ENCODE measurements around the gene ARL15.
A peak's percentile ranks its signal among the peaks of the same experiment; 100 is the strongest.

ARL15 gene

GRCh38 chr5:53971131-53971530 lies 339.2 kb downstream of the ARL15 start:
- DNase-seq, result no peak

DNA sequence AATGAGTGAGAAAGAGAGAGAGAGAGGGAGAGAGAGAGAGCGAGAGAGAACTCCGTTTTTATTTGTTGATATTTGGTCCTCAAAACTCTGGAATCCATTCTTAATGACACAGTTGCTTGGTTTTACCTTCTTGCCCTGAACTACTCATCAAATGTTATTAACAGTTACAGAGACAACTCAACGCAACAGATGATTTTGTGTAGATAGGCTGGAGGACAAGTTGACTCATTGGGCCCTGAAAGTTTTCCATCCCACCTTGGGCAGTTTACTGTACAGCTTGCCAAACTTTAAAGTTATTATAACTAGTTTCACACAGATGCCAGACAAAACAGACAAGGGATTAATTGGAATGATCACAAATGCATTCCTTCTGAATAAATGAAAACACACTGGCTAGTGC lies 339.9 kb downstream of the ARL15 start:
- DNase-seq, result no peak

DNA sequence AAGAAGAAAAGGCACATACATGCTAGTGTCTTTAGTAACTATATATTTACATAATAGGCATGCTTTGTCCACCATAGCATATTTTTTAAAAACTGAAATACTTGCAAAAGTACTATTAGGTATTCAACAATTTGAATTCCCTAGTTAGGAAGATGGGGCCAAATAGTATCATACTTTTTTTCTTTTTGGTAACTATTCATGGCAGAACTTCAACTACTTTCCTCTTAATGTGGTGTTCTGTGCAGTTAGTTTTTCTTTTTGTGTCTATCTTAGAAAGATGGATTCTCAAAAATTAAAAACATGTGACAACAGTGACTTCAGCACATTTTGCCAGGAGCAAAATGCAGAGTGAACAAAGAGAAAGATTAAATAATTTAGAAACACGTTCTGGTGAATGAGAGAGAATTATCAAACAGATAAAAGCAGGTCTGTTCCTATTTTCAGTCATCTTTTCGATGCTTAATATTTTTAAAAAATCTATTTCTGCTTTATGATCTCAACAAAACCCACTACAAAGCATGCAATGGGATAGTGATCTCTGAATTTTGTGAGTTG lies 341.1 kb downstream of the ARL15 start:
- no peak for DNase-seq

- DNase-seq, result peak; percentile 5
Observed at GRCh38 chr5:53965459-53965858, 344.9 kb downstream of the ARL15 start.

GRCh38 chr5:53963958-53964357 lies 346.4 kb downstream of the ARL15 start:
- no peak for DNase-seq

DNA sequence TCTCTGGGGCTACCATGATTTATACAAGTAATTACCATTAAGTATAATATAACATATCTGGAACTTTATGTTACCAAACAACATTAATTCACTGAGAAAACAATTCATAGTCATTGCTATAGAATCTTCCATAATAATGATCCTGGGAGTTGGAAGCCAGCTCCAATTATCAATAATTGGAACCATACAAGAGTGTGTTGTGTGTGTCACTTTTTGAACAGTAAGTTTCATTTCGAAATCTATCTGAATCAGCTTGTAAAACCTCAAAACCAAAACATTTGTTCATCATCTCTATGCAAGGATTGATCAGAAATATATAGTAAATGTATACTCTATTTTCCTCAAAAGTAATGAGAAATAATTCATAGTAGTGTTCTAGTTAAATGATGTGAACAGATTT lies 348.1 kb downstream of the ARL15 start:
- DNase-seq, result no peak

- DNase-seq, result no peak
Observed at GRCh38 chr5:53956632-53957031, 353.7 kb downstream of the ARL15 start.

- no peak for DNase-seq
Observed at GRCh38 chr5:53956196-53956595, 354.2 kb downstream of the ARL15 start.

GRCh38 chr5:53950621-53951020 lies 359.8 kb downstream of the ARL15 start:
- DNase-seq, result no peak

- DNase-seq, result no peak
Observed at GRCh38 chr5:53948598-53948997, 361.8 kb downstream of the ARL15 start.

DNA sequence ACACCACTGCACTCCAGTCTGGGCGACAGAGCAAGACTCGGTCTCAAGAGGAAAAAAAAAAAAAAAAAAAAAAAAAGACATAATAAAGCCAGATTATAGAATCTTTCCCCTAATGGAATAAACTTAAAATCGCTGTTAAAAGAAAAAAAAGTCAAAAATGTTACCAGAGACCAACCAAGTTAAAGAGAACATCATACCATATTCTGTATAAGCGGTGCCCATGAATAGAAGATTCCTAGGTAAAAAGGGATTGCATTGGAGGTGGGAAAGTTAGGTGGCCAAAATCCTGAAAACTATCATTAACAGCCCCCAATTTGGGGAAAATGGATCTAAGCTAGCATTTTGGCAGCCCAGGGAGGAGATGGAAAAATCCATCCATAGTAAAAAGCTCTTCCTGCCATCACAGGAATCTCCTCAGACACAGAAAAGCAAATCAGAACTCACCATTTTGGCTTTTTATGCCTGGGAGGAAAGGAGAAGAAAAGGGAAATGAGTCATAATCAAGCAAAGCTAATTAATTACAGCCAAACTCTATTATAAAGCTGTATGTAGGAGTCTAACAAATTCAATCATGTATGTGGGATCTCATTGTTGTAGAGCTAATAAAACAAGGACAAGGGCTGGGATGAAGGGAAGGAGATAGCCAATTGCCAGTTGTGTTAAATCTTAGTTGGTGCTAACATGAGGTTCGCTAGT lies 363.8 kb downstream of the ARL15 start:
- DNase-seq, result no peak

DNA sequence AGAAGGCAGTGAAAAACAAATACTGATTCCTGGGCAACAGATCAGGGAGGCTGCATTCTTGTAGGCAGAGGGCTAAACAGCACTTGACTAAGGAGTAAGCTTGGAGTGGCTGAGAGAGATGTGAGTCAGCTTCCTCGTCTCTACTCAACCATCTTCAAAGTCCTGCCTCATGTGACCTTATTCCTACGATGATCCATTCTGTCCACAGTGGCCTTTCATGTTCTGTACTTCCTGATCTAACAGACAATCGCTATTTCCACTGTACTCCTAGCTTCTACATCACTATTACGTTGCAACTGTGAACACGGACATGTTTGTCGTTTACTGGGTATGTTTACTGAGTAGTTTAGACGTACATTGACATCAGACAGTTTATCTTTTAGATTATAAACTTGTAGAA lies 365.4 kb downstream of the ARL15 start:
- DNase-seq, result peak; percentile 37

GRCh38 chr5:53943938-53944337 lies 366.4 kb downstream of the ARL15 start:
- DNase-seq, result no peak

GRCh38 chr5:53942724-53943123 lies 367.6 kb downstream of the ARL15 start:
- peak; percentile 60 for DNase-seq

- no peak for DNase-seq
Observed at GRCh38 chr5:53940921-53941320, 369.5 kb downstream of the ARL15 start.

GRCh38 chr5:53937467-53937866 lies 372.9 kb downstream of the ARL15 start:
- no peak for DNase-seq

GRCh38 chr5:53936481-53937352 lies 373.7 kb downstream of the ARL15 start:
- DNase-seq, result peak; percentile 29

DNA sequence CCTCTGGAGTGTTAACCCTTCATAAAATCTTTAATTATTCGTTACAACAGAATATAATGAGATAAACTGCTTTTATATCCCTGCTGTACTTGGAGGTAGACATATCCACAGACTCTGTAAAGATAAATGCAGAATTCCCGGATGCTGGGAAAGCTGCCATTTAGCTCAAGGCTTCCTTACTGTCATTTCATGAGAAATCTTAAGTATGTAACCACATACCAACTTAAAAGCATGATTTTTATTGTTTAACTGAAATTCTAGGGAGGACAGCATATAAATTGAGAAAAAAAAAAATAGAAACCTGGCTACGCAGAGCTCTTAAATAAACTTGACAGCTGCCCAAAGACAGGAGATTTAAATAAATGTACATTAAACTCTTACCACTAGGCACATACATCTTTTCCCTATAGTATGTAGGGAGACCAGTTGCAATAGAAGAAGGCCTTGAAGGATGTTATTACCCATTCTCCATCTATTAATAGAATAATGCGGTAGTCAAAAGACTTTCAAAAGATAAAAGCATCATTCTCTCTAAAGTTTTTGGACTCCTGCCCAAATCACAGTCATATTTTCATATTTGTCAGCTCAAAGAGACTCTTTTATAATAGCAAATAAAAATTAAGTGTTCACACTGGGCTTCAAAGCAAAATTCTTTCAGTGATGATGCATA lies 376.1 kb downstream of the ARL15 start:
- DNase-seq, result peak; percentile 89

GRCh38 chr5:53932351-53932750 lies 378.0 kb downstream of the ARL15 start:
- no peak for DNase-seq

DNA sequence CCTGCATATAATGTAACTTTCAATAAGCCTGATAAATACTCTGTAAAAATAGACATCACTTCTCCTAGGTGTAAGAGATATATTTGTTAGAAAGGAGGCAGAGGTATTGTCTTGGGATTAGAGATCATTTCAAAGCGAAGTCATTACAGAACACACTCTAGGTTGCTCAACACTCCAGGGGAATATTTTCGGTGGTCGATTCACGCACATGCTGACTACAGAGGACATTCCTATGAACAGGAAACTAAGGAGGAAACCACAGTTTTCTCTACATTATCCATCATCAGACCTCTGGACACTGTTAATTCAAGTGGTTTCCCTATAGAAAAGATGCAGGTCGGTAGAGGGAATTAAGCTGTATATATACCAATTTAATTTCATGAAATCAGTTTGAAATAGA lies 379.9 kb downstream of the ARL15 start:
- DNase-seq, result peak; percentile 49

- DNase-seq, result no peak
Observed at GRCh38 chr5:53929570-53929969, 380.8 kb downstream of the ARL15 start.

DNA sequence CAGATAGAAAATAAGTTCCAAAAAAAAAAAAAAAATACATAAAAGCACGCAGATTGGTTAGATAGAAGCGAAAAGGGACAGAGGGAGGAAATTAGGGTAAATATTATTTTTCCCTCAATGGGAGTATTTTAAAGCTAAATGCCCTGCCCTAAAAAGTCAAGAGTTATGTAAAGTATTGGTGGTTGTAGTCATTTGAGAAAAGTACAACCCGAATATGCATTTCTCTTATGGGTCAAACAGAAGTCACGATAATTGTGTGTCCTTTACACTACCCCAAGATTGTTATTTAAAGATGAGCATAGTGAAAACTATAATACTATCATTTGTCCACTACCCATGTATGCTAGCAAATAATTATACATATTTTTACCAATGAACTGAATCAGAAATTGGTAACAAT lies 381.2 kb downstream of the ARL15 start:
- no peak for DNase-seq

- no peak for DNase-seq
Observed at GRCh38 chr5:53928641-53929040, 381.7 kb downstream of the ARL15 start.
